Endodermal cell (in vitro differentiated cells): ENCODE data around the gene CFAP61. TPM values are rescaled to one million over a fixed set of nuclear protein-coding genes. Genes with fewer than 3 reads are reported as not detected.

ENCODE experiments used
- DNase-seq: peaks from one replicate; pipeline ENCODE4 v3.0.0-alpha.2; 2017
- H3K27ac ChIP-seq: 2 replicates; pipeline ENCODE4 v1.5.1; 2013; ENCODE audit warnings: mild to moderate bottlenecking, low read depth, low read length, moderate library complexity
- H3K27me3 ChIP-seq: 2 replicates; pipeline ENCODE4 v1.6.1; 2013; ENCODE audit warnings: mild to moderate bottlenecking, low read length, moderate library complexity; ENCODE audit not compliant: insufficient read depth, control insufficient read depth, poor library complexity, severe bottlenecking
- H3K36me3 ChIP-seq: 2 replicates; pipeline ENCODE4 v1.7.0; 2013; ENCODE audit warnings: mild to moderate bottlenecking, low read length, moderate library complexity; ENCODE audit not compliant: control insufficient read depth, insufficient read depth
- H3K4me1 ChIP-seq: one replicate; pipeline ENCODE4 v1.7.0; 2013; ENCODE audit warnings: low read length; ENCODE audit not compliant: control insufficient read depth, insufficient read depth
- H3K4me3 ChIP-seq: 2 replicates; pipeline ENCODE4 v1.5.1; 2013; ENCODE audit warnings: mild to moderate bottlenecking, low read length, moderate library complexity
- H3K9ac ChIP-seq: 2 replicates; pipeline ENCODE4 v1.6.1; 2013; ENCODE audit warnings: mild to moderate bottlenecking, low read length, moderate library complexity; ENCODE audit not compliant: poor library complexity, severe bottlenecking; ENCODE audit errors: extremely low read depth
- H3K9me3 ChIP-seq: 2 replicates; pipeline ENCODE4 v1.6.1; 2013; ENCODE audit warnings: mild to moderate bottlenecking, low read length, moderate library complexity; ENCODE audit not compliant: control insufficient read depth
- H3K27ac Mint-ChIP-seq: 2 replicates; pipeline ENCODE4 v1.8.0; 2020; ENCODE audit warnings: mixed read lengths
- H3K27me3 Mint-ChIP-seq: 2 replicates; pipeline ENCODE4 v1.8.0; 2021; ENCODE audit warnings: mild to moderate bottlenecking, mixed read lengths; ENCODE audit not compliant: insufficient read depth
- H3K36me3 Mint-ChIP-seq: 2 replicates; pipeline ENCODE4 v1.8.0; 2020; ENCODE audit warnings: low read depth, mixed read lengths
- H3K4me1 Mint-ChIP-seq: 2 replicates; pipeline ENCODE4 v1.8.0; 2020; ENCODE audit warnings: mixed read lengths
- H3K4me3 Mint-ChIP-seq: 2 replicates; pipeline ENCODE4 v1.8.0; 2020; ENCODE audit warnings: mild to moderate bottlenecking, moderate library complexity, mixed read lengths
- H3K9me3 Mint-ChIP-seq: 2 replicates; pipeline ENCODE4 v1.8.0; 2020; ENCODE audit warnings: mild to moderate bottlenecking, mixed read lengths
- WGBS, 2 experiments: methylation state at CpG; one replicate each; pipeline versions ENCODE4 v1.1.5 to v1.1.7; 2013; ENCODE audit warnings: missing lambda C conversion rate in 2 of 2, mixed read lengths in 1 of 2; ENCODE audit not compliant: insufficient coverage in 1 of 2, insufficient read length in 1 of 2; 5-methylcytosine and 5-hydroxymethylcytosine counted together
- total RNA-seq, 2 donors: library from RNA; stranded (reverse); fragmentation: NEBNext Ultra II Directional in 1 of 2; extraction: Animal tissue kit (Norgen Biotek cat#: 25700) in 1 of 2; gene quantifications; 2 replicates in 1 of 2; 3 replicates in 1 of 2; pipeline ENCODE4 v1.2.1, GENCODE V29; 2021
- TF ChIP-seq, protein P1 (sequence below): fragments of 200-600 bp; sonication (generic); conservative IDR thresholded peaks from 2 replicates; pipeline ENCODE4 v1.5.0; 2021; ENCODE audit warnings: antibody characterized with exemption, mild to moderate bottlenecking

CFAP61 gene
- total RNA-seq, 2 donors from 2014 or later, result 0.64 to 0.73 TPM

DNA sequence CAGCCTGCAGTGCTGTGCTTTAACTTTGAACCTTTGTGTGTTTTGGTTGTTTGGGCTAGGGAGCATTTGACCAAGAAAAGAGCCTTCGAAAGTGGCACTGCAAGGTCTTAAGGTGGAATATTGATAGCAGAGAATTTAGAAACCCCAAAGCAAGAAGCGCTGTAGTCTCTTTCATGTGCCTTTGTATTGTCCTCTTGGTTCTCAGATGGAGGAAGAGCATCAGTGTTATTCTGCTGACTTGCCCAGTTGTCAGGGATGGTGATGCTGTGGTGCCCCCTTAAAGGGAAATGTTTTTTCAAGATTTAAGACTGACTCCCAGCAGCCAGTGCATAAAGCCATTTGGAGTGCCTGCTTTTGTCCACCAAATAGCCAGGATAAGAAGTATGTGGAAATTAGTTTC is 212.9 kb downstream of the CFAP61 start:
- DNase-seq, result no peak
- H3K27ac ChIP-seq, result no peak overlapping the region
- H3K9me3 ChIP-seq, result no peaks in the 10 kb centered on the region
- H3K4me3 Mint-ChIP-seq, result no peak overlapping the region
- no peaks in the 10 kb centered on the region for H3K4me1 Mint-ChIP-seq
- H3K27me3 Mint-ChIP-seq, result no peaks in the 10 kb centered on the region
- peaks cover 9% of the 10 kb centered on the region for H3K27me3 ChIP-seq
- H3K4me3 ChIP-seq, result no peak overlapping the region
- H3K4me1 ChIP-seq, result no peaks in the 10 kb centered on the region
- no peak overlapping the region for H3K9ac ChIP-seq
- no peaks in the 10 kb centered on the region for H3K36me3 ChIP-seq
- TF ChIP-seq, protein P1, sequence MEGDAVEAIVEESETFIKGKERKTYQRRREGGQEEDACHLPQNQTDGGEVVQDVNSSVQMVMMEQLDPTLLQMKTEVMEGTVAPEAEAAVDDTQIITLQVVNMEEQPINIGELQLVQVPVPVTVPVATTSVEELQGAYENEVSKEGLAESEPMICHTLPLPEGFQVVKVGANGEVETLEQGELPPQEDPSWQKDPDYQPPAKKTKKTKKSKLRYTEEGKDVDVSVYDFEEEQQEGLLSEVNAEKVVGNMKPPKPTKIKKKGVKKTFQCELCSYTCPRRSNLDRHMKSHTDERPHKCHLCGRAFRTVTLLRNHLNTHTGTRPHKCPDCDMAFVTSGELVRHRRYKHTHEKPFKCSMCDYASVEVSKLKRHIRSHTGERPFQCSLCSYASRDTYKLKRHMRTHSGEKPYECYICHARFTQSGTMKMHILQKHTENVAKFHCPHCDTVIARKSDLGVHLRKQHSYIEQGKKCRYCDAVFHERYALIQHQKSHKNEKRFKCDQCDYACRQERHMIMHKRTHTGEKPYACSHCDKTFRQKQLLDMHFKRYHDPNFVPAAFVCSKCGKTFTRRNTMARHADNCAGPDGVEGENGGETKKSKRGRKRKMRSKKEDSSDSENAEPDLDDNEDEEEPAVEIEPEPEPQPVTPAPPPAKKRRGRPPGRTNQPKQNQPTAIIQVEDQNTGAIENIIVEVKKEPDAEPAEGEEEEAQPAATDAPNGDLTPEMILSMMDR, result no peak
- no peaks in the 10 kb centered on the region for H3K9me3 Mint-ChIP-seq
- no peaks in the 10 kb centered on the region for H3K36me3 Mint-ChIP-seq
- 93% methylated on average over 2 of the region's 2 CpGs for WGBS, 2 experiments
- no peak overlapping the region for H3K27ac Mint-ChIP-seq

DNA sequence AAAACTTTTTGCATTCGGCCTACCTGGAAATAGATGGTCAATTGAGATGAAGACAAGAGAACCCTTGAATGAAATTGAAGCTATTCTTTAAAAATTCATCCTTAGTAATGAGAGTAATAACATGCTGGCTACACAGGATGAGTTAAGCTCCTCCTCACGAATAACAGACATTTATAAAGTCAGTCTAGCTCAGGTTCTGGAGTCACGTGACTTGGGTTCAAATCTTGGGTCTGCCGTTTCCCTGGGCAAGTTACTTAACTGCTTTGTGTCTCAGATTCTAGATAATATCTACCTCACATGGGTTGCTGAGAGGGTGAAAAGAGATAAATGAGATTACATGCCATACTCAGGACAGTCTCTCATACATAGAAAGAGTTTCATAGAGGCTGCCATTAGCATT is 214.2 kb downstream of the CFAP61 start:
- no peaks in the 10 kb centered on the region for H3K4me1 ChIP-seq
- no peaks in the 10 kb centered on the region for H3K36me3 ChIP-seq
- WGBS, 2 experiments, result 90% methylated on average over 4 of the region's 4 CpGs; no CpG with 5 or more reads in 1 of the 2 experiments
- no peaks in the 10 kb centered on the region for H3K4me1 Mint-ChIP-seq
- no peak overlapping the region for H3K9ac ChIP-seq
- H3K9me3 Mint-ChIP-seq, result no peaks in the 10 kb centered on the region
- no peaks in the 10 kb centered on the region for H3K36me3 Mint-ChIP-seq
- TF ChIP-seq, protein P1, result no peak
- no peak overlapping the region for H3K27ac ChIP-seq
- no peak overlapping the region for H3K4me3 Mint-ChIP-seq
- H3K27ac Mint-ChIP-seq, result no peak overlapping the region
- no peak overlapping the region for H3K4me3 ChIP-seq
- no peaks in the 10 kb centered on the region for H3K27me3 ChIP-seq
- H3K9me3 ChIP-seq, result no peaks in the 10 kb centered on the region
- no peak for DNase-seq
- H3K27me3 Mint-ChIP-seq, result no peaks in the 10 kb centered on the region

DNA sequence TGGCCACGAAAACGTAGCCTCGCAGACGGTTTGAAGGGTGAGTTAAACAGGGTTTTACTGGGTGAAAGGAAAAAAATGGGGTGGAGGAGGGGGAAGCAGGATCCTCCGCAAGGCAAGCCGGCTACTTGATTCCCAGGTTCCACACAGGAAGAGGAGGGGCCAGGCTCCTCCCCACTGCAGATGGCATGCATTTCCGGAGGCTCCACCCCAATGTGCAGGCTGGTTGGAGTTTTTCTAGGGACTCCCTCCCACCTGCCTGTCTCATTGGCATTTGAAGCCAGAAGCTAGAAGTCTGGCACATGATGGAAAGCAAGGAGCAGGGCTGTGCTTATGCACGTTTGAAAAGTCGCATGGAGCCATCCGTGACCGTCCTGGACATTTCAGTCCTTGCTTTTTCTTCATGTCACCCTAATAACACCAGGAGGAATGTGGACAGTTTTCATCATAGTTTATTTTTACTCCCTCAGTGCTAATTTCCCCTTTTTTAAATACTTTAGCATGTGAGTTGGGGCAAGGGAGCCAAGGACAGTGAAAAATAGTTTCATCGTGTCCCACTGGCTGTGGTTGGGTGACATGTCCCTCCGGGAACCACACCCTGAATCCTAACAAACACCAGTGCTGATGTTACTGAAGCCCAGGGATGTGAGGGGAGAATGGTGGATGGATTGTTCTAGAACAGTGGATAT is 215.5 kb downstream of the CFAP61 start:
- Histone ChIP-seq H3K4me1 (no peaks in the 10 kb centered on the region), H3K4me3 (no peak overlapping the region), H3K27ac (no peak overlapping the region), H3K27me3 (no peaks in the 10 kb centered on the region), H3K36me3 (no peaks in the 10 kb centered on the region), H3K9ac (no peak overlapping the region), H3K9me3 (no peaks in the 10 kb centered on the region)
- Mint-ChIP-seq H3K4me3 (no peak overlapping the region), H3K9me3 (no peaks in the 10 kb centered on the region), H3K27ac (no peak overlapping the region), H3K4me1 (no peaks in the 10 kb centered on the region), H3K36me3 (no peaks in the 10 kb centered on the region), H3K27me3 (no peaks in the 10 kb centered on the region)
- TF ChIP-seq, protein P1, result no peak
- peak; percentile 64 for DNase-seq
- 89 to 93% methylated on average over 11 to 13 of the region's 13 CpGs for WGBS, 2 experiments
